ENCODE measurements around the gene JPT2. TPM values are rescaled to one million over a fixed set of nuclear protein-coding genes. Genes with fewer than 3 reads are reported as not detected.

The JPT2 gene
- total RNA-seq, 4 donors from 2014 or later = 8.7 to 28.2 (median 15.9) TPM

DNA sequence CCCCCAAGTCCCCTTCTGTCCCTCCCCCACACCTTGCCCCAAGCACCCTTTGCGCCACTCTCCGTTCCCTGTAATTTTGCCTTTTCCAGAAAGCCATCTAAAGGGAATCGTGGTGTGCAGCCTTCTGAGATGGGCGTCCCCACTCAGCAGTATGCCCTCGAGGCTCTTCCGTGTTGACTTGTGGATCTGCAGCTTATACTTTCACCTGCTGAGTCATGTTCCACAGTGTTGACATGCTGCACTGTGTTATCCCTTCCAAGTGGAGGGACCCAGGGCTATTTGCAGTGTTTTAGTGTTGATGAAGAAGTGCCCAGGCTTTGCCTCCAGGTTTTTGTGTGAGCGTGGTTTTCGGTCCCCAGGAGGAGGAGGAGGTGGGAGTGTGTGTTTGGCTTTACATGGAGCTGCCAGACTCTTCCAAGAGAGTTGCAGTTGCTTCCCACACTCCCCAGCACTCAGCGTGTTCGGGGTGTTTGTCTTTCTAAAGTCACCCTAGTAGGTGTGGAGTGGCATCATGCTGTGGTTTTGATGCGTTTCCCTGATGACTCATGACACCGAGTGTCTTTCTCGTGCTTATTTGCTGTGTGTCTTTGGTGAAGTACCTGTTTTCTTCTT lies 32.1 kb upstream of the JPT2 start:
- Histone ChIP-seq H3K36me3 (peaks cover 0 to 10% of the 10 kb centered on the region in 2 donors), H3K27me3 (no peaks in the 10 kb centered on the region), H3K27ac (peak overlapping the region in 1 of 4 donors; percentile 26), H3K9me3 (no peaks in the 10 kb centered on the region), H3K4me1 (peaks cover 32 to 38% of the 10 kb centered on the region in 2 donors), H3K4me3 (no peak overlapping the region)
- DNase-seq (no peak), ATAC-seq (no peak)
- TF ChIP-seq, protein P1, sequence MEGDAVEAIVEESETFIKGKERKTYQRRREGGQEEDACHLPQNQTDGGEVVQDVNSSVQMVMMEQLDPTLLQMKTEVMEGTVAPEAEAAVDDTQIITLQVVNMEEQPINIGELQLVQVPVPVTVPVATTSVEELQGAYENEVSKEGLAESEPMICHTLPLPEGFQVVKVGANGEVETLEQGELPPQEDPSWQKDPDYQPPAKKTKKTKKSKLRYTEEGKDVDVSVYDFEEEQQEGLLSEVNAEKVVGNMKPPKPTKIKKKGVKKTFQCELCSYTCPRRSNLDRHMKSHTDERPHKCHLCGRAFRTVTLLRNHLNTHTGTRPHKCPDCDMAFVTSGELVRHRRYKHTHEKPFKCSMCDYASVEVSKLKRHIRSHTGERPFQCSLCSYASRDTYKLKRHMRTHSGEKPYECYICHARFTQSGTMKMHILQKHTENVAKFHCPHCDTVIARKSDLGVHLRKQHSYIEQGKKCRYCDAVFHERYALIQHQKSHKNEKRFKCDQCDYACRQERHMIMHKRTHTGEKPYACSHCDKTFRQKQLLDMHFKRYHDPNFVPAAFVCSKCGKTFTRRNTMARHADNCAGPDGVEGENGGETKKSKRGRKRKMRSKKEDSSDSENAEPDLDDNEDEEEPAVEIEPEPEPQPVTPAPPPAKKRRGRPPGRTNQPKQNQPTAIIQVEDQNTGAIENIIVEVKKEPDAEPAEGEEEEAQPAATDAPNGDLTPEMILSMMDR (IDR thresholded peaks at IDR 0.05 in 4 of 5, conservative IDR thresholded peaks at IDR 0.05 in 1 of 5) = no peak
- no peak for TF ChIP-seq POLR2A (IDR thresholded peaks at IDR 0.05)
- intact Hi-C loops (cut with DNase I; ENCODE audit: low total_unique reads) (no loop called here), in situ Hi-C loops (cut with MboI; ENCODE audit: low sequenced_read_pairs in 4 of 4) (no loop called here)

DNA sequence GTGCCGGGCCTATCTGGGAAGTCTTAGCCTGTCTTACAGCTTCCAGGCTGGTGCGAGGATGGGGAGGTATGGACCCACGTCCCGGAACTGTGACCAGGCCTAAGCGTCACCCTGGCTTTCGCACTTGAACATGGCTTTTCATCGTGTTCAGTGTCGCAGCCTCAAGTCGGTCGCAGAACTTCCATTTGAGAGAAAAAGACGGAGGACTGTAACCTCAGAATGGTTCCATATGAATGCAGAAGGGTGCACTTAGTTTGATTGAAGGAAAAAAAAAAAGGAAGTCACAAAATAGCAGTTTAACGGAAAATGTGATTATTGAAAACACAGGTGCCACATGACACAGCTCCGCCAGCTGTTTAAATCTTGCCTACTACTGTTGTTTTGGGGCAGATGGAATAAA lies 30.2 kb upstream of the JPT2 start:
- Histone ChIP-seq H3K4me3 (no peak overlapping the region), H3K9me3 (no peaks in the 10 kb centered on the region), H3K4me1 (peaks cover 15 to 20% of the 10 kb centered on the region in 2 donors), H3K36me3 (peaks cover 0 to 6% of the 10 kb centered on the region in 2 donors), H3K27ac (no peak overlapping the region), H3K27me3 (no peaks in the 10 kb centered on the region)
- ATAC-seq = no peak
- no peak for DNase-seq
- intact Hi-C loops (cut with DNase I; ENCODE audit: low total_unique reads) = no loop called here
- no peak for TF ChIP-seq POLR2A (IDR thresholded peaks at IDR 0.05)
- TF ChIP-seq, protein P1 (IDR thresholded peaks at IDR 0.05 in 4 of 5, conservative IDR thresholded peaks at IDR 0.05 in 1 of 5) = no peak
- in situ Hi-C loops (cut with MboI; ENCODE audit: low sequenced_read_pairs in 4 of 4) = no loop called here

DNA sequence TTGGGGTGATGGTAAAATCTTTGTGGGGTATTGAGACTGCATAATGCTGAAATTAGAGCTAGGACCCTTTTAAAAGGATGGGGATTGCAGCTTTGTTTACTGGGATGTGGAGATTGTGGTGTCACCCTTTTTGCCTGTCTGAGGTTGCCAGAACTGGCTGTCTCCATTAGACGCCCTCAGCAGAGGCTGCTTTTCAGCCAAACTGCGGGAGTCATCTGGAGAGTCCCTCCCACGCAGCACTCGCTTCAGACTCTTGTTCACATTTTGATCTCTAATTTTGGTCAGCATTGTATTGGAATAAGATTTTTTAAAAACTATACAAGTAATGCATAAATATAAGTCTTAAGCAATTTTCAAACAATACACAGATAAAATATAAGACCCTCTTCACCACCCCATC lies 27.9 kb upstream of the JPT2 start:
- ATAC-seq (no peak), DNase-seq (no peak)
- Histone ChIP-seq H3K4me1 (peaks cover 0 to 8% of the 10 kb centered on the region in 2 donors), H3K36me3 (peaks cover 0 to 26% of the 10 kb centered on the region in 2 donors), H3K4me3 (no peak overlapping the region), H3K27ac (no peak overlapping the region), H3K9me3 (no peaks in the 10 kb centered on the region), H3K27me3 (no peaks in the 10 kb centered on the region)
- TF ChIP-seq, protein P1 (IDR thresholded peaks at IDR 0.05 in 4 of 5, conservative IDR thresholded peaks at IDR 0.05 in 1 of 5) = no peak
- no peak for TF ChIP-seq POLR2A (IDR thresholded peaks at IDR 0.05)
- intact Hi-C loops (cut with DNase I; ENCODE audit: low total_unique reads) (no loop called here), in situ Hi-C loops (cut with MboI; ENCODE audit: low sequenced_read_pairs in 4 of 4) (no loop called here)

DNA sequence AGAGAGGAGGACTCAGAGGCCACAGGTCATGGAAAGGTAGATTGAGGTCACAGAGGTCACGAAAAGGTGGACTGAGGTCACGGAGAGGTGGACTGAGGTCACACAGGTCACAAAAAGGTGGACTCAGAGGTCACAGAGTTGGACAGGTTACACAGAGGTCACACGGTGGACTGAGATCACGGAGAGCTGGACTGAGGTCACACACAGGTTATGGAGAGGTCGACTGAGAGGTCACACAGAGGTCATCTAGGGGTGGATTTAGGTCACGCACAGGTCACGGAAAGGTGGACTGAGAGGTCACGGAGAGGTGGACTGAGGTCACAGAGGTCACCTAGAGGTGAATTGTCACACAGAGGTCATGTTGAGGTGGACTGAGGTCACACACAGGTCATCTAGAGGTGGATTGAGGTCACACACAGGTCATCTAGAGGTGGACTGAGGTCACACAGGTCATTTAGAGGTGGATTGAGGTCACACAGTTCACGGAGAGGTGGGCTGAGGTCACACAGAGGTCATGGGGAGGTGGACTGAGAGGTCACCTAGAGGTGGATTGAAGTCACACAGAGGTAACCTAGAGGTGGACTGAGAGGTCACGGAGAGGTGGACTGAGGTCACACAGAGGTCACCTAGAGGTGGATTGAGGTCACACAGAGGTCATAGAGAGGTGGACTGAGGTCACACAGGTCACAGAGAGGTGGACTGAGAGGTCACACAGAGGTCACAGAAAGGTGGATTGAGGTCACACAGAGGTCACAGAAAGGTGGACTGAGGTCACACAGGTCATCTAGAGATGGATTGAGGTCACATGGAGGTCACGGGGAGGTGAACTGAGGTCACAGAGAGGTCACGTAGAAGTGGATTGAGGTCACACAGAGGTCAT lies 26.7 kb upstream of the JPT2 start:
- DNase-seq (no peak), ATAC-seq (peak in 1 of 2 donors; percentile 42)
- no peaks in the 10 kb centered on the region for H3K9me3 ChIP-seq
- no peak overlapping the region for H3K27ac ChIP-seq
- TF ChIP-seq POLR2A (IDR thresholded peaks at IDR 0.05) = no peak
- intact Hi-C loops (cut with DNase I; ENCODE audit: low total_unique reads) (no loop called here), in situ Hi-C loops (cut with MboI; ENCODE audit: low sequenced_read_pairs in 4 of 4) (no loop called here)
- peaks cover 0 to 1% of the 10 kb centered on the region in 2 donors for H3K4me1 ChIP-seq
- no peaks in the 10 kb centered on the region for H3K27me3 ChIP-seq
- peaks cover 0 to 38% of the 10 kb centered on the region in 2 donors for H3K36me3 ChIP-seq
- no peak overlapping the region for H3K4me3 ChIP-seq

DNA sequence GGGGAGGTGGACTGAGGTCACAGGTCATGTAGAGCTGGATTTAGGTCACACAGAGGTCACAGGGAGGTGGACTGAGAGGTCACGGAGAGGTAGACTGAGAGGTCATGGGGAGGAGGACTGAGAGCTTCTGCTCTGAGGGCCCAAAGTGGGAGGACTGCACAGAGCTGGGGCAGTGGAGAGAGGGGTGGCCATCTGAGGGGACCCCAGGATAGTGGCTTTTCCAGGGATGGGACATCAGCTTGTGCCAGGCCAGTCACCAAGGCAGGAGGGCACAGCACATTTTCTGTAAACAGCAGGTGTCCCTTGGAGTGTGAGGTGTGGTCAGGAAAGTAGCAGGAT lies 26.1 kb upstream of the JPT2 start:
- DNase-seq (no peak), ATAC-seq (no peak)
- intact Hi-C loops (cut with DNase I; ENCODE audit: low total_unique reads) (no loop called here), in situ Hi-C loops (cut with MboI; ENCODE audit: low sequenced_read_pairs in 4 of 4) (no loop called here)
- peaks cover 0 to 44% of the 10 kb centered on the region in 2 donors for H3K36me3 ChIP-seq
- H3K9me3 ChIP-seq = no peaks in the 10 kb centered on the region
- H3K27ac ChIP-seq = no peak overlapping the region
- TF ChIP-seq POLR2A (IDR thresholded peaks at IDR 0.05) = no peak
- TF ChIP-seq, protein P1 (IDR thresholded peaks at IDR 0.05 in 4 of 5, conservative IDR thresholded peaks at IDR 0.05 in 1 of 5) = no peak
- H3K4me3 ChIP-seq = no peak overlapping the region
- no peaks in the 10 kb centered on the region for H3K4me1 ChIP-seq
- H3K27me3 ChIP-seq = no peaks in the 10 kb centered on the region

Data from gastrocnemius medialis (tissue), 4 donors.